ENCODE results near the gene PRB3. TPM values are rescaled to one million over a fixed set of nuclear protein-coding genes. Genes with fewer than 3 reads are reported as not detected.

Gene PRB3
- polyA plus RNA-seq (2013, experiment 1 of 4): 1.6 TPM
- polyA plus RNA-seq (2013, experiment 2 of 4): 1.8 TPM
- polyA plus RNA-seq (2013, experiment 3 of 4): 1.5 TPM
- polyA plus RNA-seq (2013, experiment 4 of 4): 1.3 TPM

- Histone ChIP-seq H3K27me3 (ENCODE audit: control insufficient read depth, insufficient read depth, low read length, poor library complexity, severe bottlenecking) (no peaks in the 10 kb centered on the region), H3K4me3 (ENCODE audit: insufficient read depth, low read depth, low read length) (no peak within 1 kb of the TSS)
- WGBS, 2 experiments: 94 to 95% methylated on average over 3 of the region's 3 CpGs
These were observed at the start of gene PRB3 for GRCh38 chr12:11269607-11270006. PRB3 (minus strand) TSS chr12:11269707; CDS start chr12:11269669, 38 bp downstream.

GRCh38 chr12:11310336-11310735, 40.8 kb upstream of the PRB3 start, which contains the start of gene PRB4:
PRB4 (minus strand) TSS chr12:11310436; CDS start chr12:11310398, 38 bp downstream.
- H3K27me3 ChIP-seq (ENCODE audit: control insufficient read depth, insufficient read depth, low read length, poor library complexity, severe bottlenecking): no peaks in the 10 kb centered on the region
- no peak within 1 kb of the TSS for H3K27ac ChIP-seq (ENCODE audit: insufficient read depth, low read depth, low read length, poor library complexity, severe bottlenecking)
- WGBS, 2 experiments: 83 to 85% methylated on average over 3 of the region's 3 CpGs
- no peaks in the 10 kb centered on the region for H3K9me3 ChIP-seq (ENCODE audit: control insufficient read depth, low read length)
- no peaks in the 10 kb centered on the region for H3K36me3 ChIP-seq (ENCODE audit: control insufficient read depth, insufficient read depth, low read length)
- no peaks in the 10 kb centered on the region for H3K4me1 ChIP-seq (ENCODE audit: control insufficient read depth, insufficient read depth, low read length)
- no peak within 1 kb of the TSS for H3K4me3 ChIP-seq (ENCODE audit: insufficient read depth, low read depth, low read length)

More at GRCh38 chr12:11269607-11270006, at the start of gene PRB3:
- Histone ChIP-seq H3K4me1 (ENCODE audit: control insufficient read depth, insufficient read depth, low read length) (no peaks in the 10 kb centered on the region), H3K9me3 (ENCODE audit: control insufficient read depth, low read length) (no peaks in the 10 kb centered on the region), H3K36me3 (ENCODE audit: control insufficient read depth, insufficient read depth, low read length) (no peaks in the 10 kb centered on the region), H3K27ac (ENCODE audit: insufficient read depth, low read depth, low read length, poor library complexity, severe bottlenecking) (no peak within 1 kb of the TSS)

- Histone ChIP-seq H3K4me1 (ENCODE audit: control insufficient read depth, insufficient read depth, low read length) (no peaks in the 10 kb centered on the region), H3K4me3 (ENCODE audit: insufficient read depth, low read depth, low read length) (no peak overlapping the region), H3K27ac (ENCODE audit: insufficient read depth, low read depth, low read length, poor library complexity, severe bottlenecking) (no peak overlapping the region), H3K27me3 (ENCODE audit: control insufficient read depth, insufficient read depth, low read length, poor library complexity, severe bottlenecking) (no peaks in the 10 kb centered on the region), H3K9me3 (ENCODE audit: control insufficient read depth, low read length) (no peaks in the 10 kb centered on the region), H3K36me3 (ENCODE audit: control insufficient read depth, insufficient read depth, low read length) (no peaks in the 10 kb centered on the region)
- 100% methylated on average over 1 to 2 of the region's 2 CpGs for WGBS, 2 experiments
These were observed 37.6 kb upstream of the PRB3 start for GRCh38 chr12:11307143-11307542.

- Histone ChIP-seq H3K9me3 (ENCODE audit: control insufficient read depth, low read length) (no peaks in the 10 kb centered on the region), H3K4me3 (ENCODE audit: insufficient read depth, low read depth, low read length) (no peak overlapping the region), H3K27ac (ENCODE audit: insufficient read depth, low read depth, low read length, poor library complexity, severe bottlenecking) (no peak overlapping the region), H3K27me3 (ENCODE audit: control insufficient read depth, insufficient read depth, low read length, poor library complexity, severe bottlenecking) (no peaks in the 10 kb centered on the region), H3K36me3 (ENCODE audit: control insufficient read depth, insufficient read depth, low read length) (no peaks in the 10 kb centered on the region), H3K4me1 (ENCODE audit: control insufficient read depth, insufficient read depth, low read length) (no peaks in the 10 kb centered on the region)
- WGBS, 2 experiments: 100% methylated on average over 1 to 3 of the region's 3 CpGs
These were observed 3.9 kb upstream of the PRB3 start for GRCh38 chr12:11273449-11273848.

- no peak overlapping the region for H3K4me3 ChIP-seq (ENCODE audit: insufficient read depth, low read depth, low read length)
- 95 to 100% methylated on average over 1 of the region's 1 CpG for WGBS, 2 experiments
- no peaks in the 10 kb centered on the region for H3K4me1 ChIP-seq (ENCODE audit: control insufficient read depth, insufficient read depth, low read length)
- no peaks in the 10 kb centered on the region for H3K36me3 ChIP-seq (ENCODE audit: control insufficient read depth, insufficient read depth, low read length)
- H3K27ac ChIP-seq (ENCODE audit: insufficient read depth, low read depth, low read length, poor library complexity, severe bottlenecking): no peak overlapping the region
- no peaks in the 10 kb centered on the region for H3K27me3 ChIP-seq (ENCODE audit: control insufficient read depth, insufficient read depth, low read length, poor library complexity, severe bottlenecking)
- H3K9me3 ChIP-seq (ENCODE audit: control insufficient read depth, low read length): no peaks in the 10 kb centered on the region
These were observed 5.0 kb downstream of the PRB3 start for GRCh38 chr12:11264501-11264900.

GRCh38 chr12:11246489-11246888, 23.0 kb downstream of the PRB3 start:
- Histone ChIP-seq H3K36me3 (ENCODE audit: control insufficient read depth, insufficient read depth, low read length) (no peaks in the 10 kb centered on the region), H3K4me3 (ENCODE audit: insufficient read depth, low read depth, low read length) (no peak overlapping the region), H3K9me3 (ENCODE audit: control insufficient read depth, low read length) (no peaks in the 10 kb centered on the region), H3K4me1 (ENCODE audit: control insufficient read depth, insufficient read depth, low read length) (no peaks in the 10 kb centered on the region), H3K27me3 (ENCODE audit: control insufficient read depth, insufficient read depth, low read length, poor library complexity, severe bottlenecking) (no peaks in the 10 kb centered on the region), H3K27ac (ENCODE audit: insufficient read depth, low read depth, low read length, poor library complexity, severe bottlenecking) (no peak overlapping the region)
- 100% methylated on average over 1 of the region's 1 CpG; no CpG with 5 or more reads in 1 of the 2 experiments for WGBS, 2 experiments

- H3K36me3 ChIP-seq (ENCODE audit: control insufficient read depth, insufficient read depth, low read length): no peaks in the 10 kb centered on the region
- no peaks in the 10 kb centered on the region for H3K4me1 ChIP-seq (ENCODE audit: control insufficient read depth, insufficient read depth, low read length)
- no peaks in the 10 kb centered on the region for H3K9me3 ChIP-seq (ENCODE audit: control insufficient read depth, low read length)
- H3K27me3 ChIP-seq (ENCODE audit: control insufficient read depth, insufficient read depth, low read length, poor library complexity, severe bottlenecking): no peaks in the 10 kb centered on the region
- H3K27ac ChIP-seq (ENCODE audit: insufficient read depth, low read depth, low read length, poor library complexity, severe bottlenecking): no peak overlapping the region
- 89 to 93% methylated on average over 3 of the region's 3 CpGs for WGBS, 2 experiments
- H3K4me3 ChIP-seq (ENCODE audit: insufficient read depth, low read depth, low read length): no peak overlapping the region
These were observed 26.9 kb downstream of the PRB3 start for GRCh38 chr12:11242656-11243055.

- no peaks in the 10 kb centered on the region for H3K9me3 ChIP-seq (ENCODE audit: control insufficient read depth, low read length)
- WGBS, 2 experiments: 95 to 96% methylated on average over 2 of the region's 3 CpGs
- no peak overlapping the region for H3K4me3 ChIP-seq (ENCODE audit: insufficient read depth, low read depth, low read length)
- H3K36me3 ChIP-seq (ENCODE audit: control insufficient read depth, insufficient read depth, low read length): no peaks in the 10 kb centered on the region
- no peak overlapping the region for H3K27ac ChIP-seq (ENCODE audit: insufficient read depth, low read depth, low read length, poor library complexity, severe bottlenecking)
- no peaks in the 10 kb centered on the region for H3K27me3 ChIP-seq (ENCODE audit: control insufficient read depth, insufficient read depth, low read length, poor library complexity, severe bottlenecking)
- no peaks in the 10 kb centered on the region for H3K4me1 ChIP-seq (ENCODE audit: control insufficient read depth, insufficient read depth, low read length)
These were observed 29.1 kb downstream of the PRB3 start for GRCh38 chr12:11240348-11240930.

- 94 to 99% methylated on average over 4 of the region's 4 CpGs for WGBS, 2 experiments
- Histone ChIP-seq H3K27ac (ENCODE audit: insufficient read depth, low read depth, low read length, poor library complexity, severe bottlenecking) (no peak overlapping the region), H3K4me1 (ENCODE audit: control insufficient read depth, insufficient read depth, low read length) (no peaks in the 10 kb centered on the region), H3K36me3 (ENCODE audit: control insufficient read depth, insufficient read depth, low read length) (no peaks in the 10 kb centered on the region), H3K4me3 (ENCODE audit: insufficient read depth, low read depth, low read length) (no peak overlapping the region), H3K9me3 (ENCODE audit: control insufficient read depth, low read length) (no peaks in the 10 kb centered on the region), H3K27me3 (ENCODE audit: control insufficient read depth, insufficient read depth, low read length, poor library complexity, severe bottlenecking) (no peaks in the 10 kb centered on the region)
These were observed 31.2 kb downstream of the PRB3 start for GRCh38 chr12:11238275-11238674.

GRCh38 chr12:11233532-11233931, 36.0 kb downstream of the PRB3 start:
- Histone ChIP-seq H3K36me3 (ENCODE audit: control insufficient read depth, insufficient read depth, low read length) (no peaks in the 10 kb centered on the region), H3K27me3 (ENCODE audit: control insufficient read depth, insufficient read depth, low read length, poor library complexity, severe bottlenecking) (no peaks in the 10 kb centered on the region), H3K4me3 (ENCODE audit: insufficient read depth, low read depth, low read length) (no peak overlapping the region), H3K9me3 (ENCODE audit: control insufficient read depth, low read length) (no peaks in the 10 kb centered on the region), H3K27ac (ENCODE audit: insufficient read depth, low read depth, low read length, poor library complexity, severe bottlenecking) (no peak overlapping the region), H3K4me1 (ENCODE audit: control insufficient read depth, insufficient read depth, low read length) (no peaks in the 10 kb centered on the region)
- 83 to 86% methylated on average over 5 of the region's 5 CpGs for WGBS, 2 experiments

Data from ectodermal cell (in vitro differentiated cells).